DOHH2 (cell line): ENCODE results near the gene RPS14.

Experiments used
- EZH2phosphoT487 ChIP-seq: fragments of 200-600 bp; sonication (generic); IDR thresholded peaks from 2 replicates; pipeline ENCODE4 v1.6.1; 2017; ENCODE audit warnings: borderline replicate concordance, mild to moderate bottlenecking, antibody characterized with exemption, low read length, moderate library complexity, mixed read lengths
- TF ChIP-seq, protein P1 (sequence below): fragments of 200-600 bp; sonication (generic); IDR thresholded peaks from one replicate; pipeline ENCODE4 v1.5.1; 2014; ENCODE audit warnings: antibody characterized with exemption, mild to moderate bottlenecking, low read depth, low read length; ENCODE audit not compliant: poor library complexity, severe bottlenecking

DNA sequence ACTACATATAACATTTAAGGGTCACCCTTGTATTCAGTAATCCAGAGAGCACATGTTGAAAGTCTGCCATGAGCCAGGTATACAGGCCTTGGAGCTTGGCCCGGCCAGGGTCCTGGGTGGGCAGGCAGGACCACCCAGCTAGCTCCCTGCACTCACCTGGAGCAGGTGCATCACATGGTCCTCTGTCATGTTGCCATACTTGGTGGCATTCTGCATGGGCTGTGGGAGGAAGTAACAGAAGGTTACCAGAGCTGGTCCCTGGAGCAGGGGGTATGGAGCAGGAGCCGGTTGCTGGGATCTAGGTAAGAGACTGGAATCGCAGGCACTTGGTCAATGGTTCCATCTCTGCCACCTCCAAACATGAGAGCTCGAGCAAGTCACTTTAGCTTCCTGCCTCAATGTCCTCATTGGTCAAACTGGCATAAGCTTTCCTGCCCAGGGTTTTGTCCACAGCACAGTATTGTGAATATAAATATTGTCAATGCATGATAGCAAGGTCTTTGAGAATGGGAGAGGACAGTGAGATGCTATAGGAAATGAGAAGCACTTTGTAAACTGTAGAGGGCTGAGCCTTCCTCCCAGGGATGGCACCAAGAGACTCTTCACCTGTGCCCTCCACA, 43.3 kb downstream of the RPS14 start:
- TF ChIP-seq EZH2phosphoT487 = no peak
- TF ChIP-seq, protein P1, sequence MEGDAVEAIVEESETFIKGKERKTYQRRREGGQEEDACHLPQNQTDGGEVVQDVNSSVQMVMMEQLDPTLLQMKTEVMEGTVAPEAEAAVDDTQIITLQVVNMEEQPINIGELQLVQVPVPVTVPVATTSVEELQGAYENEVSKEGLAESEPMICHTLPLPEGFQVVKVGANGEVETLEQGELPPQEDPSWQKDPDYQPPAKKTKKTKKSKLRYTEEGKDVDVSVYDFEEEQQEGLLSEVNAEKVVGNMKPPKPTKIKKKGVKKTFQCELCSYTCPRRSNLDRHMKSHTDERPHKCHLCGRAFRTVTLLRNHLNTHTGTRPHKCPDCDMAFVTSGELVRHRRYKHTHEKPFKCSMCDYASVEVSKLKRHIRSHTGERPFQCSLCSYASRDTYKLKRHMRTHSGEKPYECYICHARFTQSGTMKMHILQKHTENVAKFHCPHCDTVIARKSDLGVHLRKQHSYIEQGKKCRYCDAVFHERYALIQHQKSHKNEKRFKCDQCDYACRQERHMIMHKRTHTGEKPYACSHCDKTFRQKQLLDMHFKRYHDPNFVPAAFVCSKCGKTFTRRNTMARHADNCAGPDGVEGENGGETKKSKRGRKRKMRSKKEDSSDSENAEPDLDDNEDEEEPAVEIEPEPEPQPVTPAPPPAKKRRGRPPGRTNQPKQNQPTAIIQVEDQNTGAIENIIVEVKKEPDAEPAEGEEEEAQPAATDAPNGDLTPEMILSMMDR = no peak
